T-helper 17 cell (primary cell): ENCODE data around the gene EFCAB6. TPM values are rescaled to one million over a fixed set of nuclear protein-coding genes. Genes with fewer than 3 reads are reported as not detected.

ENCODE experiments used
- ATAC-seq: fragments of 150-1000 bp; cut with Tn5 transposase; 2 replicates; pipeline ENCODE4 v1.10.0; 2021; ENCODE audit warnings: mild to moderate bottlenecking, moderate library complexity
- DNase-seq, 3 donors: peaks; one replicate each; pipeline versions ENCODE4 v3.0.0 to v3.0.0-alpha.2; 2020 to 2021
- H3K9me3 ChIP-seq: one replicate; pipeline ENCODE4 v1.7.0; 2013; ENCODE audit warnings: low read length, mild to moderate bottlenecking; ENCODE audit not compliant: control insufficient read depth, poor library complexity, severe bottlenecking
- H3K27ac Mint-ChIP-seq: one replicate; pipeline ENCODE4 v1.8.0; 2022; ENCODE audit warnings: mild to moderate bottlenecking, moderate library complexity, mixed read lengths
- H3K27me3 Mint-ChIP-seq: one replicate; pipeline ENCODE4 v1.8.0; 2022; ENCODE audit warnings: mixed read lengths
- H3K36me3 Mint-ChIP-seq: one replicate; pipeline ENCODE4 v1.8.0; 2022; ENCODE audit warnings: low read depth, mixed read lengths
- H3K4me1 Mint-ChIP-seq: one replicate; pipeline ENCODE4 v1.8.0; 2022; ENCODE audit warnings: mild to moderate bottlenecking, mixed read lengths
- H3K4me3 Mint-ChIP-seq: one replicate; pipeline ENCODE4 v1.8.0; 2022; ENCODE audit warnings: mild to moderate bottlenecking, moderate library complexity, mixed read lengths
- total RNA-seq, 4 donors: library from RNA in 2 of 4; stranded (reverse) in 2 of 4; gene quantifications; one replicate each; pipeline ENCODE4 v1.2.3 and lab custom pipeline; 2022 to 2026

Gene EFCAB6
- total RNA-seq, 2 donors from 2014 or later, result 0.16 TPM; not detected in 1

DNA sequence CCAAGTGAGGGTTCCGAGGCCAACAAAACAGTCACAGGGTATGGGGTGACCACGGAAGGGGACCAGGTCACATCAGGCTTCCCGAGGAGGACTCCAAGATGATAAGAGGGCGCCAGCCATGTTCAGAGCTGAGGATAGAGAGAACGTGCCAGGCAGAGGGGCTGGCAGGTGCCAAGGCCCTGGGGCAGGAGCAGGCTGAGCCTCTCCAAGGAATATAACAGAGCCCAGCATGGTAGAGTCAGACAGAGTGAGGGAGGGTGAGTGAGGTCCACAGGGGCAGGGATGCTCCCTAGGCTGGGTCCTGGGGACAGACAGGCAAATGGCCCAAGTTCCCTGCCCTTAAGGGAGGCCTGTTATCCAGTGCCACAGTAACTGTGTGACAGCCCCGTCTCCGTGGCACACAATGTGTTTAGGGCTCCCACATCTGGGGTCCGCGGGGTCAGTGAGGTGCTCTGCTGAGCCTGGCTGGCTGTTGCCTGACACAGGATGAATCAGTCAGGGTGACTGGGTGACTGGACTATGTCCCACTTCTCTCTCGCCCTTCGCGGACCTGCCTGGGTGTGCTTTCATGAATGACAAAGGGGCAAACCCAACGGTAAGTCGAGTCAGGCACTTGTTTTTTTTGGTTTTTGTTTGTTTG, 295.0 kb downstream of the EFCAB6 start:
- H3K4me1 Mint-ChIP-seq, result no peaks in the 10 kb centered on the region
- H3K27ac Mint-ChIP-seq, result no peak overlapping the region
- H3K4me3 Mint-ChIP-seq, result no peak overlapping the region
- no peaks in the 10 kb centered on the region for H3K36me3 Mint-ChIP-seq
- no peaks in the 10 kb centered on the region for H3K9me3 ChIP-seq
- H3K27me3 Mint-ChIP-seq, result peaks cover 5% of the 10 kb centered on the region
- ATAC-seq (no peak), DNase-seq (no peak)

DNA sequence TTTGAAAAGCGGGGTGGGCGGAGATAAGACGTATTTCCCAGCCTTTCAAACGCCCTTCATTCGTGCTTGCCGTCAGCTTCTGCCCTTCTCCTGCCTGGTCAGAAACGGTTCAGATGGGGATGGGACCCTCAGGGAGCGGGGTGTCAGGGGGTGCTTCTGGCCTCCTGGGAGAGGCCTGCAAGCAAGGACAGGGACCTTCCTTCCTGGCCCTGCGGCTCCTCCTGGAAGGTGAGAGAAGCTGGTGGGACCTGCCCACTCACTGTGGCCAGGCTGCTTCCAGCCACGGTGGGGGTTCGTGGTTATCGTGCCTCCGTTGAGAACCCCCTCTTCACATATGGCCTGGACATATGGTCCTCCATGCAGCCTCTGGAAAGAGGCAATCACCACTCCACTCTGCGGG, 295.7 kb downstream of the EFCAB6 start:
- Mint-ChIP-seq H3K27ac (no peak overlapping the region), H3K4me3 (no peak overlapping the region), H3K27me3 (peaks cover 6% of the 10 kb centered on the region), H3K36me3 (no peaks in the 10 kb centered on the region), H3K4me1 (no peaks in the 10 kb centered on the region)
- DNase-seq, result no peak
- ATAC-seq, result no peak
- H3K9me3 ChIP-seq, result no peaks in the 10 kb centered on the region

DNA sequence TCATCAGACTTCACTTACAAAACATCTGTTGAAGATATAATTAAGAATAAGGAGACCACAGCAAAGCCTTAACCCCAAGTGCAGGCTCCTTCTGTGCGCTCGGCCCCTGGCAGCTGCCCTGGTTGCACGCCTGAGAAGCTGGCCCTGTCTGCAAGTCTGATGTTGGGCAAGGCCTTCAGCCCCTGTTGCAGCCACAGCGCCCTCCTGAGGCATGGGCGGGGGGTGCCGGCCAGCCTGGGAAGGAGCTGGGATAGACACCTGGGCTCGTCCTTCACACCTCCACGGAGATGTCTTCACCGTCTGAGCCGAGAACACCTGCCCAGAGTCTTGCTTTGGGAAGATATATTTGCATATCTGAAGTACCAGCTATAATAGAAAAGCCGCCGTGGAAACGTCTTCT, 296.2 kb downstream of the EFCAB6 start:
- no peak for DNase-seq
- H3K36me3 Mint-ChIP-seq, result no peaks in the 10 kb centered on the region
- no peak overlapping the region for H3K27ac Mint-ChIP-seq
- H3K4me1 Mint-ChIP-seq, result no peaks in the 10 kb centered on the region
- H3K27me3 Mint-ChIP-seq, result peaks cover 6% of the 10 kb centered on the region
- H3K9me3 ChIP-seq, result no peaks in the 10 kb centered on the region
- H3K4me3 Mint-ChIP-seq, result no peak overlapping the region
- ATAC-seq, result no peak

DNA sequence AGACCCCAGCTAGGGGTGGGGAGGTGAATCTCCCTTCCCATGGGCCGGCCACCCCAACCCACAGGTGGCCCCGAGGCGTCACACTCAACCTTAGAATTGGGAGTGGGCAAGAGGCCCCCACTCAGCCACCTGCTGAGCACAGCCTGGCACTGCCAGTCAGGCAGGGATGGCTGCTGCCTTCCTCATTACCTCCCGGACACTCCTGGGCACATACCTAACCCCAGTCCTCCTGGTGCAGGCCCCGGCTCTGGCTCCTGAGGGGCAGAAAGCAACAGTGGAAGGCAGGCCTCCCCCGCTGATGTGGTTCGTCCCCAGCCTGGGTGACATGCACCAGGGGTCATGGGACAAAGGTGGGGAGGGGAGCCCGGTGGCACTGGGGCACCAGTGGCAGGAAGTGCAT, 296.7 kb downstream of the EFCAB6 start:
- Mint-ChIP-seq H3K4me3 (no peak overlapping the region), H3K4me1 (no peaks in the 10 kb centered on the region), H3K27ac (no peak overlapping the region), H3K27me3 (peaks cover 6% of the 10 kb centered on the region), H3K36me3 (no peaks in the 10 kb centered on the region)
- no peaks in the 10 kb centered on the region for H3K9me3 ChIP-seq
- DNase-seq (no peak), ATAC-seq (no peak)

DNA sequence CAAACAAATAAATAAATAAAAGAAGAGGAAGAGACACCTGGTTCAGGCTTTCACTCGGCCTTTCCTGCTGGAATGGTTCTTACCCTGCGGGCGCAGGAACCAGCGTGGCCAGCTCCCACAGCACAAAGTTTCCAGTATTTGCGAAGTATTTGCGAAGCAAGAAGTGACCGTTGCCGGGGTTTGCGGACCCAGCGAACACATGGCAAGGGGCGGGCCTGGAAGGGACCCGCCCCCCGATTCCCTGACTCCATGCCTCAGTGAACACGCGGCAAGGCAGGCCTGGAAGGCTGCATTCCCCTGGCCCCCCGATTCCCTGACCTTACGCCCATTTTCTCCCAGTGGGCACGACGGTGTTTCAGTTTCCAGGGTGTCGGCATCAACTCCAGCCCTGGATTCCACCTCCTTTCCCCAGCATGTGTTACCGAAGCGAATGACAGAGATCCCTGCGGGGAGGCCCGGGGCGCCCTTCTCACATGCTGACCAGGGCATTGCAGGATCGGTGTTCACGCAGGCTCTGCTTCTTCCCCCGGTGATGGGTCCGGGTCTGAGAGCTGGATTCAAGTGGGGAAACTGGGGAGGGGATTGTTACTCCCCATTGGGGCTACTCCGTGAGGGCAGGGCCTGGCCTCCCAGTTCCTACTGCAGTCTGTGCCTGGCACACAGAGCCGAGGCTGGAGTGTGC, 297.5 kb downstream of the EFCAB6 start:
- H3K27me3 Mint-ChIP-seq, result peaks cover 6% of the 10 kb centered on the region
- no peaks in the 10 kb centered on the region for H3K9me3 ChIP-seq
- no peak overlapping the region for H3K4me3 Mint-ChIP-seq
- DNase-seq (no peak), ATAC-seq (no peak)
- H3K4me1 Mint-ChIP-seq, result no peaks in the 10 kb centered on the region
- H3K27ac Mint-ChIP-seq, result no peak overlapping the region
- no peaks in the 10 kb centered on the region for H3K36me3 Mint-ChIP-seq

DNA sequence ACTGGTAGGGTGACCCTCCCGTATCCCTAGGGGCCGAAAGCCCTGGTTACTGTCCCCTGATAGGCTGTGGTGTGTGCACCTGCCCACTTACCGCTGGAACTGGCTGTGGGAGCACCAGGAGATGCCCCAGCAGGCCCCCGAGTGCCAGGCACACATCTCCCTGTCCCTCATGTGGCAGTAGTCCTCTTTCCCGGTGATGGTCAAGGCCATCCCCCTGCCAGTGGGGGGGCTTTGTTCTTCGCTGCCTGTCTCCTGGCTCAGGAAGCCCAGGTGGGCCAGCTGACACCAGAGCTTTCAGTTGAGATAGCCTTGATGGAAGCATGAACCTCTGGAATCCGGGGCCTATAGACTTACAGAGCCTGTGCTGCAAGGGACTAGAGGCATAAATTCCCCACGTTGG, 299.8 kb downstream of the EFCAB6 start:
- peaks cover 6% of the 10 kb centered on the region for H3K27me3 Mint-ChIP-seq
- H3K9me3 ChIP-seq, result no peaks in the 10 kb centered on the region
- no peaks in the 10 kb centered on the region for H3K36me3 Mint-ChIP-seq
- DNase-seq (no peak), ATAC-seq (no peak)
- no peak overlapping the region for H3K4me3 Mint-ChIP-seq
- no peak overlapping the region for H3K27ac Mint-ChIP-seq
- no peaks in the 10 kb centered on the region for H3K4me1 Mint-ChIP-seq

DNA sequence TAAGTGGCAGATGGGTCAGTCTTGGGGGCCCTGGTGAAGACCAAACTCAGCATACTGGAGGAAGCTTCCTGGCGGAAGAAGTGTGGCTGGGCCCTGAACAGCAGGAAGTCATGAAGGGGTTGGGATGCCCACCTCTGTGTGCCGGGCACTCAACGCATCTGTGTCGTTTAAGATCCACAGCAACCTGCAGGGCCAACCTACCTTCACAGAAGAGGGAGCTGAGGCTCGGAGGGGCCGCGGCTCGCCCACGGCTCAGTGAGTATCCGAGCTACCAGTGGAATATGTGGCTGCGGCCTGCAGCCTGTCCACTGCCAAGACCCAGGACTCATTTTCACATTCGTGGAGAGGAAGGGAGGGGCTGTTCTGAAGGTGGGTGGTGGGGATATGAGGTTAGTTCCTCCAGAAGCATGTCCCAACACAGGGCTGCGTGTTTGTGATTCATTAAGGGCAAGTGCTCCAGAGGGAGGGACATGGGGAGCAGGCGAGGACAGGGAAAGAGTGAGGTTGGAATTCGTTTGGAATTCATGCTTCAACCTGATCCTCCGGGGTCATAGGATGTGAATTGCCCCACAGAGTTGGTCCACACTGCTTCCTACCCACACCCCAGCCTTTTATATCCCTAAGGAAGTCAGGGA, 300.7 kb downstream of the EFCAB6 start:
- no peak overlapping the region for H3K27ac Mint-ChIP-seq
- H3K27me3 Mint-ChIP-seq, result peaks cover 6% of the 10 kb centered on the region
- no peaks in the 10 kb centered on the region for H3K9me3 ChIP-seq
- H3K36me3 Mint-ChIP-seq, result no peaks in the 10 kb centered on the region
- no peaks in the 10 kb centered on the region for H3K4me1 Mint-ChIP-seq
- no peak overlapping the region for H3K4me3 Mint-ChIP-seq
- DNase-seq (no peak), ATAC-seq (no peak)

DNA sequence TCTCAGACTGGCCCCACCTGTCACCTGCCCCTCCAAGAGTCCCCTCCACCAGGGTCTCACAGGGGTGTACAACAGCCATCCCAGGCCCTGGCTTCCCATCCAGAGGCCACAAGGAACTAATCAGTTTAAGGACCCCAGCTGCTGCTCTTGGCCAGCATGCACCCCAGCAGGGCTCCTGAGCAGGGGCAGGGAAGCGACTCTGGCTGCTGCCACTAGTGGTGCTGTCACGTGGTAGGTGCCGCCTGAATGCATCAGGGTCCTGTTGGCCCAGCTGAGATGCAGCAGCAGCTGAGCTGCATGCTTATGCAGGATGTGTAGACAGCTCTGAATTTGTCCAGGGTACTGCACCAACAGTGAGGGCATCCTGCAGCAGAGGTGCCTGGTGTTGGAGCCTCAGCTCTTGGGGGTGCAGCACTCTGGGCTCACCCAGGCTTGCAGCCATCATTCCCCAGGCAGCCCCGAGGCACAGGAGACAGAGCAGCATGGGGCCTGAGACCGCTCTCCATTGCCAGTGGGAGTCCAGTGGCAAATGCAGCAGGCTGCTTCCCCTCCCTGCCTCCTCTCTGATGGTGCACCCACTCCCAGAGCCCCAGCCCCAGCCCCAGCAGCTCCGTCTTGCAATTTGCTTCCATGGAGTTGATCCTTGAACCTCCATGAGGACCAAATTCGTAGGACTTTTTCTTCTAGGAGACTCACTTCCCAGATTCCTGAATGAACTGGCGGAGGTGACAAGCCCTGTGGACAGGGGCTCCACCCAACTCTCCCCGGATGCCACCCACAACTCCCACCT, 301.6 kb downstream of the EFCAB6 start:
- H3K27me3 Mint-ChIP-seq, result peaks cover 6% of the 10 kb centered on the region
- H3K9me3 ChIP-seq, result no peaks in the 10 kb centered on the region
- H3K4me3 Mint-ChIP-seq, result no peak overlapping the region
- no peak for ATAC-seq
- H3K4me1 Mint-ChIP-seq, result no peaks in the 10 kb centered on the region
- no peak for DNase-seq
- H3K36me3 Mint-ChIP-seq, result no peaks in the 10 kb centered on the region
- H3K27ac Mint-ChIP-seq, result no peak overlapping the region

DNA sequence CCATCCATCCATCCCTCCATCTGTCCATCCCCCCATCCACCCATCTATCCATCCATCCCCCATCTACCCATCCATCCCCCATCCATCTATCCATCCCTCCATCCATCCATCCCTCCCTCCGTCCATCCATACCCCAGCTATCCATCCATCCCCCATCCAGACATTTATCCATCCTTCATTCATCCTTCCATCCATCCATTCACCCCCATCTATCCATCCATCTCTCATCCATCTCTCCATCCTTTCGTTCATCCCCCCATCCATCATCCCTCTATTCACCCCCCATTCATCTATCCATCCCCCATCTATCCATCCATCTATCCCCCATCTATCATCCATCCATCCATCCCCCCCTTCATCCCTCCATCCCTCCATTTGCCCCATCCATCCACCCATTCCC, 302.8 kb downstream of the EFCAB6 start:
- Mint-ChIP-seq H3K4me3 (no peak overlapping the region), H3K4me1 (no peaks in the 10 kb centered on the region), H3K27ac (no peak overlapping the region), H3K27me3 (peaks cover 6% of the 10 kb centered on the region), H3K36me3 (no peaks in the 10 kb centered on the region)
- no peak for ATAC-seq
- no peaks in the 10 kb centered on the region for H3K9me3 ChIP-seq
- no peak for DNase-seq

DNA sequence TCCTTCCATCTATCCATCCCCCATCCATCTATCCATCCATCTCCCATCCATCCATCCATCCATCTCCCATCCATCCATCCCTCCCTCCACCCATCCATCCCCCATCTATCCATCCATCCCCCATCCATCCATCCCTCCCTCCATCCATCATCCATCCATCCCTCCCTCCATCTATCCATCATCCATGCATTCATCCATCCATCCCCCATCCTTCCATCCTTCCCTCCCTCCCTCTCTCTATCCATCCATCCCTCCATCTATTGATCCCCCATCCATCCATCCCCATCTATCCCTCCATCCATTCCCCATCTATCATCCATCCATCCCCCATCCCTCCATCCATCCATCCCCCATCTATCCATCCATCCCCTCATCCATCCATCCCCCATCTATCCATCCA, 303.6 kb downstream of the EFCAB6 start:
- no peaks in the 10 kb centered on the region for H3K4me1 Mint-ChIP-seq
- H3K27ac Mint-ChIP-seq, result no peak overlapping the region
- no peaks in the 10 kb centered on the region for H3K9me3 ChIP-seq
- H3K27me3 Mint-ChIP-seq, result peaks cover 6% of the 10 kb centered on the region
- H3K36me3 Mint-ChIP-seq, result no peaks in the 10 kb centered on the region
- no peak overlapping the region for H3K4me3 Mint-ChIP-seq
- no peak for DNase-seq
- no peak for ATAC-seq

DNA sequence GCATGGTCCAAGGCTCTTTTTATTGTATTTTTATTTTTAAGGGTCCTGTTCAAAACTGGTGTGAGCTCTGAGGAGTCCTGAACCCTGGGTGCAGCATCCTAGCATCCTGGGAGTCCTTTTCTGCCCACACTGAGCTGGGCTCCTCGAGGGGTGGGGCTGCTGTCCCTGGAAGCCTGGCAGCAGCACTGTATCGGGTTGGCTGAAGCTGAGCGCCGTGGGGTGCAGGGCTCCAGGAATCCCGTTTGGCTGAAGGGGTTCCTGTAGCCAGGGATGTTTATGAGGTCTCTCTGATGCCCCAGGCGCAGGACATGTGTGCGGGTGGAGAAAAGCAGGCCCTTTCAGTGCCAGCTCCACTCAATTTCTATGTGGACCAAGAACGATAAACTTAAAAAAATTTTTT, 304.9 kb downstream of the EFCAB6 start:
- no peak overlapping the region for H3K27ac Mint-ChIP-seq
- peaks cover 2% of the 10 kb centered on the region for H3K27me3 Mint-ChIP-seq
- H3K4me3 Mint-ChIP-seq, result no peak overlapping the region
- DNase-seq, result no peak
- no peak for ATAC-seq
- no peaks in the 10 kb centered on the region for H3K9me3 ChIP-seq
- H3K4me1 Mint-ChIP-seq, result no peaks in the 10 kb centered on the region
- H3K36me3 Mint-ChIP-seq, result no peaks in the 10 kb centered on the region

DNA sequence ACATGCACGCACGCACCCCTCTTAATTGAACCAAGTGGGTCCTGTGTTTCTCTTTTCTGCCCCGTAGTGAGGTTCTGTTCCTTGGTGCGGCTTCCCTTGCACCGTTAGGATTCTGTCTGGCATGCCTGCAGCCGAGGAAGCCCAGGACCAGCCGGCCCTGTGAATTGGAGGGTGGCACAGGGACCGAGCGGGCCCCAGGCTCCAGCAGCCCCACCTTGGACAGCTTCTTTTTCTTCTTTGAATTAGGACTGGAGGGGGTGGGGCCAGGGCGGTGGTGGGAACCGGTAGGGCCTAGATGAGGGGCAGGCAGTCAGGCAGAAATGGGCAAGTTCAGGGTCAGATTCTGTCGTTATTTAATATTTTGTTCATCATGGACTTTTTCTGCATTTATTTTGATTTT, 305.6 kb downstream of the EFCAB6 start:
- H3K36me3 Mint-ChIP-seq, result no peaks in the 10 kb centered on the region
- H3K27ac Mint-ChIP-seq, result no peak overlapping the region
- ATAC-seq (no peak), DNase-seq (no peak)
- no peaks in the 10 kb centered on the region for H3K9me3 ChIP-seq
- no peak overlapping the region for H3K4me3 Mint-ChIP-seq
- no peaks in the 10 kb centered on the region for H3K27me3 Mint-ChIP-seq
- no peaks in the 10 kb centered on the region for H3K4me1 Mint-ChIP-seq

DNA sequence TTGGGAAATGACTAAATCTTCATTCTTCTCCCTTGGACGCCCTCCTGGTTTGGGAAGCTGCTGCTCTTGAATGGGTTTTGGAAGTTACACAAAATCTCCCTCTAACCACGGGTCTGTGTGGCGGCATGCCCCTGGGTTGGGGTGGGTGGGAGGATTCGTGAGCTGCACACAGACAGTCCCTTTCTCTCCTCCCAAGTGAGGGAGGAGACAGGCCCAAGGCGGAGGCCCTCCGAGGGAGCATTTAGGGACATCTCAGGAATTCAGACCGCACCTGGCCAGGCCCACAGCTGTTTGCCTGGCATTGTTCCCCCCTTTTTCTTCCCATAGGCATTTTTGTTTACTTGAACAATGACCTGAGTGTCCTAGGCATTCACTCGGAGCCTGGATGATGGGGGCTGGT, 306.2 kb downstream of the EFCAB6 start:
- H3K4me3 Mint-ChIP-seq, result no peak overlapping the region
- H3K4me1 Mint-ChIP-seq, result no peaks in the 10 kb centered on the region
- H3K27ac Mint-ChIP-seq, result no peak overlapping the region
- H3K27me3 Mint-ChIP-seq, result no peaks in the 10 kb centered on the region
- no peaks in the 10 kb centered on the region for H3K9me3 ChIP-seq
- no peaks in the 10 kb centered on the region for H3K36me3 Mint-ChIP-seq
- no peak for ATAC-seq
- DNase-seq, result no peak
